SKM-1 (cell line): ENCODE data around the gene PCSK4.
"Not testable (repeated sequence)": the region's sequence is repeated elsewhere in the genome, so short reads cannot be mapped to it uniquely, and the experiment has no call there.

ENCODE experiments used
- DNase-seq: peaks from one replicate; lab custom pipeline; 2025; ENCODE audit not compliant: unreplicated experiment; lab: John Stamatoyannopoulos, UW

The PCSK4 gene

GRCh38 chr19:1505012-1505411, 14.9 kb upstream of the PCSK4 start:
- DNase-seq, result no peak

DNA sequence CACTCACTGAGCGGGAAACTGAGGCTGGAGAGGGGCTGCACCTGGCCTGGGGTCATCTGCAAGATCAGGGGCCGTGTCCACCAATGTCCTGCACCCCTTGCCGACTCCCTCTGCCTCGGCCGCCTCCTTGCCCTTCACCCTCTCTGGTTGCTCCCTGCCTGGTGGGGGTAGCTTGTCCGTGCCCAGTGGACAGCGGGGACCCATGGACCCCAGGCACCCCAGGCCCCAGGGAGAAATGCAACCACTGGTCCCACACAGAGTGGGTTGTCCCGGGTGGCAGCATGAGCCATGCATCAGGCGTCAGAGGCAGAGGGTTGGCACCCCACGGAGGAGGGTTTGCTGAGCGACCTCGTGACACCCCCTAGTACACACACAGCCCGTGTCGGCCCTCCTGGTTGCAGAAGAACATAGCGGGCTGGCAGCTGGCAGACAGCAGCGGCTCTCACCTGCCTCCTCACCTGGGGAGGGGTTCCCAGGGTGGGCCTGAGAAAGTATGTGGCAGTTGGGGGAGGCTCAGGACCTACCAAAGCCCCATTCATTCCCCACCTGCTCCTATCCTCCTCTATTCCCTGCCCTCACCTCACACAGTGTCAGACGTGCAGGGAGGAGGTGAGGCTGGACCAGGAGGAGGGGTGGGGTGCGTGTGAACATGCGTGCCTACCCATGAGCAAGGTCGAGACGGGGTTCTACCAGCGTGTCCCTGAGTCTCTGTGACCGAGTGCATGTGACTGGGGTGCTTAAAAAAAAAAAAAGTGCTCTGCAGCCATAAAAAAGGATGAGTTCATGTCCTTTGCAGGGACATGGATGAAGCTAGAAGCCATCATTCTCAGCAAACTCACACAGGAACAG, 14.0 kb upstream of the PCSK4 start:
- no peak for DNase-seq

DNA sequence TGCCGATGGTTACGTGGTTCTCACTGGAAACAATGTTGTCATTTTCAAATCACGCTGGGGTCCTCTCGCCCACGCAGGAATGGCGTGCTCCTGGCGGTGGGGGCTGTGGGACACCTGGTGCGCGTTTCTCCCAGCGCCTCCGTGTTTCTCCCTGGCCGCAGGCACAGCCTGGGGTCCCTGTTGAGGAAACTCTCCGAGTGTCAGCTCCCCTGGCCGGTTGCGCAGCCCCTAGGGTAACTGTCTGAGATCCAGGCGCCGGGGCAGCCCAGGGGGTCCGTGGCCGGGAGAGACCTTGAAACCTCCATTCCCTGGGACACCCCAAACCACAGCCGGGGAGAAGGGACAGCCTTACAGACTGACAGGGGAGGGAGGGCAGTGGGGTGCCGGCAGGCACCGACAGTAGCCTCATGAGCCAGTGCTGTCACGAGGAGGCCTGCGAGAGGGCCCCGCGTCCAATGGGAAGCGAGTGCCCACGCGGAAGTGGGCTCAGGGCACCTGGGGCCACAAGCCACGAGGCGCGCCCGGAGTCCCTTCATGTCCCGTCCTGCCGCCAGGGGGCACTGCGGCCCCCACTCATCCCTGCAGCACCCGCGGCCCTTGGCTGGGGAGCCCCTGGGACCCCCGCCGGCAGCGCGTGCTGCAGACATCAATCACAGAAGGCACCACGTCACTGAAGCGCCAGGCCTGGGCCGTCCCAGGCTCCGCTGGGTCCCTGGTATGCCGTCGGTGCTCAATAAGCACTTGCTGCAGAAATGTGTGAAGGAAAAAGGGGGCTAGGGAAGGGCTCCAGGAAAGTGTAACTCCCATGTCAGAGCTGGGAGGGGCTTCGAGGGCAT, 13.2 kb upstream of the PCSK4 start:
- DNase-seq, result peak; percentile 34

DNA sequence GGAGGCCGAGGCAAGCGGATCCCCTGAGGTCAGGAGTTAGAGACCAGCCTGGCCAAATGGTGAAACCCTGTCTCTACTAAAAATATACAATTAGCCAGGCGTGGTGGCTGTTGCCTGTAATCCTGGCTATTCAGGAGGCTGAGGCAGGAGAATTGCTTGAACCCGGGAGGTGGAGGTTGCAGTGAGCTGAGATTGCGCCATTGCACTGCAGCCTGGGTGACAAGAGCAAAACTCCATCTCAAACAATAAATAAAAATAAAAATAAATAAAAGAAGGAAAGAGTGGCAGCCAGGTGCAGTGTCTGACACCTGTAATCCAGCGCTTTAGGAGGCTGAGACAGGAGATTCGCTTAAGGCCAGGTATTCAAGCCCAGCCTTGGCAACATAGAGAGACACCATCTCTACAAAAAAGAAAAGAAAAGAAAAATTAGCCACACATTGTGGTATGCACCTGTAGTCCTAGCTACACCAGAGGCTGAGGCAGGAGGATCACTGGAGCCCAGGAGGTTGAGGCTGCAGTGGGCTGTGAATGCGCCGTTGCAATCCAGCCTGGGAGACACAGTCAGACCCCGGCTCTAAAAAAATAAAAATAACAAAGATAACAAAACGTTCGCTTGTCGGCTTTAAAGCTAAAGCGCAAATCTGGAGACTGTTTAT, 12.4 kb upstream of the PCSK4 start:
- DNase-seq, result no peak

GRCh38 chr19:1501200-1501595, 11.0 kb upstream of the PCSK4 start:
- no peak for DNase-seq

GRCh38 chr19:1499231-1499630, 9.1 kb upstream of the PCSK4 start:
- not testable (repeated sequence) for DNase-seq

GRCh38 chr19:1497578-1498235, 7.6 kb upstream of the PCSK4 start:
- no peak for DNase-seq

DNA sequence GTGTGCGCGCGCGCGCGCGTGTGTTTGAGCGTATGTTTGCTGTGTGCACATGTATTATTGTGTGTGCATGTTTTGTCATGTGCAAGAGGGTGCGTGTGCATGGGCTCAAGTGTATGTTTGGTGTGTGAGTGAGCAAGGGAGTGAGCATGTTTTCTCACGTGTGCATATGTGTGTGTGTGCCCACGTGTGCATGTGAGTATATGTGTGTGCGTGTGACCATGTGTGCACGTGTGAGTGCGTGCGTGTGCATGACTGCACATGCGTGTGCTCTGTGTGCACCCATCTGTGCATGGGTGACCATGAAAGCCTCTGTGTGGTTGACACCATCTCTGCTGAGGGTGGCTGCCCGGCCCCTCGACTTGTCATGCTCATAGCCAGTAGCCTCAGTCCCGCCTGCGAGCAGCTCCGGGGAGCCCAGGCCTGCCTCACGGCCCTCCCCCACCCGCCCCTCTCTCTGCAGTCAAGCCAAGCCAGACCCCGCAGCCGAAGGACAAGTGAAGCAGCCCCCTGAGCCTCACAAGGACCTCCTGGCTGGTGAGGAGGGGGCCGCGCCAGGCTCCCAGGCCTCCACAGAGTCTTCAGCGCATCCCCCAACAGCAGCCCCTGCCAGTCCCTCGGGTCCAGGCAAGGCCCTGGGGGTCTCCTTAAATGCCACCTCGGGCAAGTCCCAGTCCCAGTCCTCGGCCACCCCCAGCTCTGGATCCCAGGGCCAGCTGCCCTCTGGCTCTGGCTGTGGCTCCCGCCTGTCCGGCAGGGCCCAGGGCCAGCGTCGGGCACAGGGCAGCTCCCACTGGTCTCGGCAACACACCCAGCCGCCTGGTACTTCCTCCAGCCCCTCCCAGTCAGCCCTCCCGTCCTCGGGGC, 6.8 kb upstream of the PCSK4 start:
- DNase-seq, result no peak

- DNase-seq, result no peak
These were observed 5.9 kb upstream of the PCSK4 start for GRCh38 chr19:1495799-1496713.

DNA sequence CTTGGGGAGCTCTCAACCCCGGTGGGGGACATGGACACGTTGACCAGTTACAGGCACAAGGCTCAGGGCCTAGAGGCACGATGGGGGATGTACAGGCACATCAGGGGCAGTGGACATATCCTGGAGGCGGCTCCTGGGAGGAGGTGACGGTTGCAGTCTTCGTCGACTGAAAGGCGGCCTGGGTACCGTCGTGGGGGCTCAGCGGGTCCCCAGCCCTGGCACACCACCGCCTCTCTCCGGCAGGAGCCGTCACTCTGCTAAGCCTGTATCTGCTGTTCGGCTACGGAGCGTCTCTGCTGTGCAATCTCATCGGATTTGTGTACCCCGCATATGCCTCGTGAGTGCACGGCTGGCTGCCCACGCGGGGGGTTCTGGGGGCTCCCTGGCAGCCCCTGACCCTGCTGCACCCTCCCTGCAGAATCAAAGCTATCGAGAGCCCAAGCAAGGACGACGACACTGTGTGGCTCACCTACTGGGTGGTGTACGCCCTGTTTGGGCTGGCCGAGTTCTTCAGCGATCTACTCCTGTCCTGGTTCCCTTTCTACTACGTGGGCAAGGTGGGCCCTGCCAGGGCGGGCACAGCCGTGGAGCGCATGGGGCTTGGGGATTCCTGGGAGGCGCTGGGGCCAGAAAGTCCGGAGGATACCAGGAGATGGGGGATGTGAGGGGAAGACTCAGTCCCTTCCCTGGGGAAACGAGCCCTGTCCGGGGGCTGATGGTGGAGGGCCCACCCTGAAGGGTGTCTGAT, 5.1 kb upstream of the PCSK4 start:
- DNase-seq, result no peak

GRCh38 chr19:1494115-1494815, 4.1 kb upstream of the PCSK4 start:
- DNase-seq, result no peak

DNA sequence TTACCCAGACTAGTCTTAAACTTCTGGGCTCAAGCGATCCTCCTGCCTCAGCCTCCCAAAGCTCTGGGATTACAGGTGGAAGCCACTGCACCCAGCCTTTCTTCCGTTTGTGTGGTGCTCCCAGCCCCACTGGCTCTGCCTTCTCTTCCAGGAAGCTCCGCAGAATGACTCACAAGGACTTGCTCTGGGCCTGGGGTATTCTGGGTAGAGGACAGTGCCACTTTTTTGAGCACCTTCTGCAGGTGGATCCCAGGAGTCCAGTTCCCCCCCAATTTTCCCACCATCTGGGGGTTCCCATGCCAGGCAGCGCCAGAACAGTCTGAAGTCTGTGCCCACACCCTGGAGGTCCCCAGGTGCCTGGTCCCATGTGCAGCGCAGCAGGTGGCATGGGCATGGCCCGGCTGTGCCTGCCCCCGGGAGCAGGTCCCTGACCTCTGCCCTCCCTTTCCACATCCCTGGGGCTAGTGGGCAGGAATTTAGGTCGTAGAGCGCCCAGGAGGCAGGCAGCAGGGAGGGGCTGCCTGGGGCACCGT, 2.4 kb upstream of the PCSK4 start:
- DNase-seq, result no peak

- no peak for DNase-seq
These were observed 1.7 kb upstream of the PCSK4 start for GRCh38 chr19:1491849-1492170.

- no peak for DNase-seq
These were observed 1.1 kb upstream of the PCSK4 start, which contains the start of gene REEP6 for GRCh38 chr19:1491114-1491848. REEP6 (plus strand) TSS chr19:1491181; CDS start chr19:1491270, 89 bp downstream.

DNA sequence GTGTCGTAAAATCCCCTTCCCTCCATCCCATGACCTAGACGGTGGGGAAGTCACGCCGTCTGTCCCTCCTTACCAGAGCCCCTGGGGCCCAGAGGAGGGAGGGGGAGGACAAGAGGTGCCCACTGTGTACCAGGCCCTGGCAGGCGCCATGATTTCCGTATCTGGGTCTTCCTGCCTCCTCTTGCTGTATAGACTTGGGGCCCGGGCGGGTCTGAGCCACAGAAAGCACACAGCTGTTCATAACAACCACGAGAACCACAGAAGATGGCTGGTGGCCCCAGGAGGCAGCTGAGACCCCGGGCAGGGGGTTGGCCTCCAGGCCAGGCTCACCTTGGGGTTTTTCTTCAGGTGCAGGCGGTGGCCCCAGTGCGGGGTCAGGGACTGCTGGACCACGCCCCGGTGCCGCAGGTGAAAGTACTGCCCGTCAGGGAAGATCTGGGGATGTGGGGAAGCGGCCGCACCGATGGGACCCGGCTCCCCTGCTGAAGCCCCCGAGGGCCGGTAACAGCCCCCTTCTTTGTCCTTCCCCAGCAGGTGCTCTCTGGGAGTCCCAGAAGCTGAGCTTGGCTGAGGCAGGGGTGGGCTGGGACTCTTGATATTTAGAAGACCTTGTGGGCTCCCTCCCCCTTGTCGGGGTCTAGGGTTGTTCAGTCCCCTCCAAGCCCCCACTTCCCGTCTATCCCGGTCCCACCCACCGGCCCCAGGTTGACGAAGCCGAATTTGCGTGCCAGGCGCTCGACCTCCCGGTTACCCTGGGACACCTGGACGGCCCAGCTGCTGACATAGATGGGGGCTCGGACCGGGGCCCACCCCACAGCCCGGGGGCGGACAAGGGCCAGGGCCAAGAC, 463 bp downstream of the PCSK4 start:
- DNase-seq, result no peak

GRCh38 chr19:1488282-1488601, 1.9 kb downstream of the PCSK4 start:
- DNase-seq, result no peak
